K562 (cell line): ENCODE measurements around the gene ADK. TPM values are rescaled to one million over a fixed set of nuclear protein-coding genes. Genes with fewer than 3 reads are reported as not detected.

Source experiments
- DDX20 ChIP-seq: fragments of 450-650 bp; IDR thresholded peaks from 2 replicates; pipeline ENCODE4 v1.6.1; 2016; ENCODE audit warnings: missing genetic modification characterization, low read depth, mild to moderate bottlenecking, missing compliant biosample characterization, moderate library complexity
- DPF2 ChIP-seq: fragments of 450-650 bp; IDR thresholded peaks from 2 replicates; pipeline ENCODE4 v1.6.1; 2016
- FOXP1 ChIP-seq: sonication (generic); formaldehyde crosslinking; IDR thresholded peaks from 2 replicates; pipeline ENCODE4 v1.8.0; 2022; ENCODE audit warnings: mild to moderate bottlenecking, missing genetic modification reagents
- HMG20A ChIP-seq: fragments of 450-650 bp; formaldehyde crosslinking; conservative IDR thresholded peaks from 2 replicates; pipeline ENCODE4 v1.4.0; 2020; ENCODE audit warnings: mild to moderate bottlenecking, mixed read lengths
- MBD2 ChIP-seq: sonication (generic); IDR thresholded peaks from 2 replicates; pipeline ENCODE4 v1.6.1; 2016; ENCODE audit warnings: low read depth, borderline replicate concordance
- MNT ChIP-seq, 2 experiments: fragments of 450-650 bp; conservative IDR thresholded peaks; 2 replicates each; pipeline ENCODE4 v1.6.1; 2017; ENCODE audit warnings: mild to moderate bottlenecking in 2 of 2, moderate library complexity in 2 of 2
- PHF8 ChIP-seq: fragments of 200-600 bp; sonication (generic); IDR thresholded peaks from 2 replicates; pipeline ENCODE4 v1.6.1; 2012; ENCODE audit warnings: mixed run types, mild to moderate bottlenecking, inconsistent platforms, low read length, moderate library complexity, borderline replicate concordance
- RBBP5 ChIP-seq: fragments of 200-600 bp; sonication (generic); IDR thresholded peaks from 2 replicates; pipeline ENCODE4 v1.6.1; 2012; ENCODE audit warnings: borderline replicate concordance, mild to moderate bottlenecking, low read length, control low read depth, inconsistent platforms; ENCODE audit not compliant: insufficient read depth, poor library complexity, severe bottlenecking
- RBM39 ChIP-seq: fragments of 200-400 bp; formaldehyde crosslinking; optimal IDR thresholded peaks from 2 replicates; pipeline ENCODE3; 2018; ENCODE audit warnings: low read depth, low read length
- SAFB ChIP-seq: fragments of 200-400 bp; formaldehyde crosslinking; IDR thresholded peaks from 2 replicates; pipeline ENCODE4 v1.6.1; 2017; ENCODE audit warnings: low read depth, low read length, borderline replicate concordance
- TAL1 ChIP-seq: fragments of 450-650 bp; IDR thresholded peaks from 2 replicates; pipeline ENCODE4 v1.6.1; 2016; ENCODE audit warnings: mild to moderate bottlenecking
- ZMIZ1 ChIP-seq, 2 experiments: fragments of 150-350 bp in 1 of 2; IDR thresholded peaks; 2 replicates each; pipeline ENCODE4 v1.6.1; 2012 to 2016; ENCODE audit warnings: low read depth in 2 of 2, low read length in 2 of 2, mild to moderate bottlenecking in 1 of 2, moderate library complexity in 1 of 2
- ZNF431 ChIP-seq: sonication (generic); formaldehyde crosslinking; IDR thresholded peaks from 2 replicates; pipeline ENCODE4 v1.8.0; 2022; ENCODE audit warnings: mild to moderate bottlenecking, missing genetic modification reagents
- ZNF609 ChIP-seq: sonication (generic); formaldehyde crosslinking; IDR thresholded peaks from 2 replicates; pipeline ENCODE4 v1.8.1; 2023; ENCODE audit warnings: missing genetic modification reagents, mild to moderate bottlenecking, borderline replicate concordance
- ZNF717 ChIP-seq: fragments of 250-450 bp; sonication (Bioruptor Pico); IDR thresholded peaks from 2 replicates; pipeline ENCODE4 v1.5.0; 2021
- polyA plus RNA-seq, 8 experiments: library from polyadenylated mRNA; depleted of rRNA in 4 of 8; stranded (reverse) in 5 of 8; unstranded in 3 of 8; fragments of >200 nt; fragmentation: Nextera tagmentation in 2 of 8; fragmentation: Illumina TruSeq in 1 of 8; extraction: Ambion mirVana in 2 of 8; extraction: Trizol in 1 of 8; gene quantifications; 2 replicates each; pipeline versions ENCODE4 v1.2.1 to v1.2.3, GENCODE V29; 2011 to 2014; ENCODE audit warnings: inconsistent platforms in 1 of 8, missing spikeins in 1 of 8
- total RNA-seq, 7 experiments: library from RNA; depleted of rRNA in 6 of 7; stranded (reverse); fragments of >200 nt in 6 of 7; fragmentation: Illumina TruSeq in 2 of 7; extraction: Trizol in 2 of 7; gene quantifications; 2 replicates each; pipeline versions ENCODE4 v1.2.1 to v1.2.3, GENCODE V29; 2011 to 2021; ENCODE audit warnings: low replicate concordance in 1 of 7
- TF ChIP-seq, protein P1 (sequence below): IDR thresholded peaks from 2 replicates; pipeline ENCODE4 v1.6.1; 2011; ENCODE audit not compliant: insufficient read length; ENCODE audit errors: extremely low read depth

ADK gene
- total and polyA plus RNA-seq, 9 of the 15 experiments (the other 6 are each of a cell fraction or from before 2014, with no cell fraction given): 54.2 to 97.8 (median 73.6) TPM

- TF ChIP-seq, protein P1, sequence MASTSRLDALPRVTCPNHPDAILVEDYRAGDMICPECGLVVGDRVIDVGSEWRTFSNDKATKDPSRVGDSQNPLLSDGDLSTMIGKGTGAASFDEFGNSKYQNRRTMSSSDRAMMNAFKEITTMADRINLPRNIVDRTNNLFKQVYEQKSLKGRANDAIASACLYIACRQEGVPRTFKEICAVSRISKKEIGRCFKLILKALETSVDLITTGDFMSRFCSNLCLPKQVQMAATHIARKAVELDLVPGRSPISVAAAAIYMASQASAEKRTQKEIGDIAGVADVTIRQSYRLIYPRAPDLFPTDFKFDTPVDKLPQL: no peak
- no peak for TF ChIP-seq ZMIZ1 (IDR thresholded peaks at IDR 0.05; ENCODE audit: low read depth in 2 of 2, low read length in 2 of 2)
- TF ChIP-seq MNT (conservative IDR thresholded peaks at IDR 0.05): peak; percentile 98 to 99
- TF ChIP-seq SAFB: peak; percentile 59; the same call in 1 of the 2 replicates
- TF ChIP-seq HMG20A (CRISPR knock-in tag): no peak
- TF ChIP-seq FOXP1 (CRISPR knock-in tag): peak; percentile 93
- TF ChIP-seq RBBP5: peak; percentile 99
- peak; percentile 73; the same call in 1 of the 2 replicates for TF ChIP-seq ZNF609 (CRISPR knock-in tag)
- TF ChIP-seq TAL1: no peak
- peak; percentile 68; the same call in 1 of the 2 replicates for TF ChIP-seq ZNF431 (CRISPR knock-in tag)
- TF ChIP-seq ZNF717: no peak
- no peak for TF ChIP-seq DDX20
- TF ChIP-seq DPF2: no peak; the same call in 1 of the 2 replicates
- no peak for TF ChIP-seq RBM39
- peak; percentile 86 for TF ChIP-seq PHF8
- TF ChIP-seq MBD2: peak; percentile 13; the same call in 1 of the 2 replicates
Measured at GRCh38 chr10:74150990-74151878, at the start of gene ADK (continued).
